HG03060 (cell line): ENCODE data around the gene FOXL2NB.
"Not testable (repeated sequence)": the region's sequence is repeated elsewhere in the genome, so short reads cannot be mapped to it uniquely, and the experiment has no call there.

Source experiments
- ATAC-seq: cut with Tn5 transposase; IDR thresholded peaks from one replicate; pipeline ENCODE4 v1.9.1; 2021; ENCODE audit warnings: low read depth, moderate number of reproducible peaks; ENCODE audit not compliant: unreplicated experiment

The FOXL2NB gene

GRCh38 chr3:138946663-138947494 is at the start of gene FOXL2NB, which contains the start of gene FOXL2:
TSS of gene FOXL2NB (plus strand) at chr3:138947217. CDS start at chr3:138947365, 148 bp downstream.
TSS of gene FOXL2 (minus strand) at chr3:138947137. CDS start at chr3:138946722, 415 bp downstream.
- ATAC-seq, result no peak

- ATAC-seq, result no peak
These were observed 48.7 kb upstream of the FOXL2NB start for GRCh38 chr3:138898301-138898700.

DNA sequence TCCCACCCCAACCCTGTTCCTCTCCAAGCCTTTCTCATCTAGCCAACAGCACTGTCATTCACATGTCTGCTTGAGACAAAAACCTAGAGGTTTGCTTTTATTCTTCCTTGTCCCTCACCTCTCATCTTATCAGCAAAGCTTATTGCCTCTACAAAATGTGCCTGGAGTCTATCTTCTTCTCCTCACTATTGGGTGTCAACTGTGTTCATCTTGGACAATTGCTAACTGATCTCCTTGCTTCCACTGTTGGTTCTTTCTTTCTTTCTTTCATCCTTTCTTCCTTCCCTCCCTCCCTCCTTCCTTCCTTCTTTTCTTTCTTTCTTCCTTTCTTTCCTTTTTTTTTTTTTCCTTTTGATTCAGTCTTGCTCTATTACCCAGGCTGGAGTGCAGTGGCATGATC is 48.3 kb upstream of the FOXL2NB start:
- no peak for ATAC-seq

GRCh38 chr3:138899351-138899991 is 47.5 kb upstream of the FOXL2NB start:
- ATAC-seq, result no peak

DNA sequence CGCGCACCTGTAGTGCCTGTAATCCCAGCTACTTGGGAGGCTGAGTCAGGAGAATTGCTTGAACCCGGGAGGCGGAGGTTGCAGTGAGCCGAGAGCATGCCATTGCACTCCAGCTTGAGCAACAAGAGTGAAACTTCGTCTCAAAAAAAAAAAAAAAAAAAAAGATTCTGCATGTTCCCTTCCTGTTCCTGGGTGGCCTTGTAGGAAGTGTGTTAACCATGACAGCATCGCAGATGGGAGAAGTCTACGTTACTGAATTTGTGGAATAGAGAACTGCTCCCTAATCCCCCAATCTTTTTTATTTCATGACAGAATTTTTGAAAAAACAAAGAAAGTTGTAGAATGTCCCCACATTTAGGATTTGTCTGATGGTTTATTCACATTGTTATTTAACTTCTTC is 45.5 kb upstream of the FOXL2NB start:
- ATAC-seq, result no peak

GRCh38 chr3:138902171-138902570 is 44.8 kb upstream of the FOXL2NB start:
- no peak for ATAC-seq

- no peak for ATAC-seq
These were observed 39.5 kb upstream of the FOXL2NB start for GRCh38 chr3:138907539-138907938.

DNA sequence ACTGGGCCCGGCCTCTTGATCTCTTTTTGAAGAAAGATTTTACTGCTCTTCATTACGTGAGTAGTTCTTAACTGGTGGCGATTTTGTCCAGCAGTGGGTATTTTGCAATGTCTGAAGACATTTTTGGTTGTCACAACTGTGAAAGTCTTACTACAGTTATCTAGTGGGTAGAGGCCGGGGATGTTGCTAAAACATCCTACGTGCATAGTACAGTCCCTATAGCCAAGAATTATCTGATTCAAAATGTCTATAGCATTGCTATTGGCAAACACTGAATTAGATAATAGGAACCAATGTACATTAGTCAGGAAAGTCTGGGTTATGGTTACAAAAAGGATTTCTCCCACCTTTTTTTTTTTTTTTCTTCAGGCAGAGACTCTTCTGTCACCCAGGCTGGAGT is 38.2 kb upstream of the FOXL2NB start:
- no peak for ATAC-seq

- ATAC-seq, result no peak
These were observed 37.1 kb upstream of the FOXL2NB start for GRCh38 chr3:138909904-138910303.

DNA sequence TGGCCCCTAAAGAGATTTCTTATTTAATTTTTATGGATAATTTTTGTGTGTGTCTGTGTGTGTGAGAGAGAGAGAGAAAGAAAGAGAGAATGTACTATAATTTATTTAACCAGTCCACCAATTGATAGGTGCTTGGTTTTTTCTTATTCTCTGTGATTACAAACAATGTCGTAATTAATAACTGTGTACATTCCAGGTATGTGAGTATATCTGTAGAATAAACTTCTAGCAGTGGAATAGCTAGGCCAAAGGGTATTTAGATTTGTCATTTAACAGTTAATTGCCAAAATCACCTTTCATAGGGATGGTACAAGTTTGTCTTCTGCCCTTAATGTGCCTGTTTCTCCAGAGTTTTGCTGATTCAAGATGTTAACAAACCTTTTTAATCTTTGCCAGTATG is 35.4 kb upstream of the FOXL2NB start:
- no peak for ATAC-seq

DNA sequence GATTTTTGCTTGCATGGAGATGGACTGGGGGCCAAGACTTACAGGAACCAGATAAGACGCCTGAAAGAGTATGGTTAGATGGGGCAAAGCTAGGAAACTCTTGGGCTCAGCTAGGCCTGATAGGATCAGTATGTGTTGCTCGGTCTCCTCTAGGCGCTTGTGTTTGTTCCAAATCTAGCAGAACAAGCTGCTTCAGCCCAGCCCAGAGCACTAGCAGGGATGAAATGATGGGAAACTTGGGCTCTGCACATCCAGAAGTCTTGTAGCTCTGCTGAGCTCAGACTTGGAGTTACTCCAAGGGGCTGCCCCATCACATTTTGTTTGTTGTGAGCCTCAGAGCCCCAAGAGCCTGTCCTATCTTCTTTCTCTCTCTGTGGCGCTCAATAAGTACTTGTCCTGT is 34.8 kb upstream of the FOXL2NB start:
- no peak for ATAC-seq

DNA sequence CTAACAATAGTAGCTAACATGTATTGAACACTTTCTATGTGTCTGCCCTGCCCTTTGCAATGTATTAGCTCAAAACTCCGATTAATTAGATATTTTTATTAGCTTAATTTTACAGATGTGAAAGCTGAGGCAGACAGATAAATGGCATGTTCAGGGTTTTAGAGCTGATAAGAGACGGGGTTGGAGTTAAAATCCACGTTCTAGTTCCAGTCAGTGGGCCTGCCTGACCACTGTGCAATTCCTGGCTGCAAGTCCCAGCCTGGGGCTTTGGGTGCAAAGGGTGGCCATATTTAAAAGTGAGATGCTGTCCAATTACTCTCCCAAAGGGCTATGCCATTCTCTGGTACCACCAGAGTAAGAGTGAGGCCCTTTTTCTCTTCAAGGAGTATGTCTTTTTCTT is 33.3 kb upstream of the FOXL2NB start:
- ATAC-seq, result no peak

- peak; percentile 11 for ATAC-seq
These were observed 32.0 kb upstream of the FOXL2NB start for GRCh38 chr3:138914870-138915502.

- peak; percentile 51 for ATAC-seq
These were observed 31.2 kb upstream of the FOXL2NB start for GRCh38 chr3:138915503-138916498.

- no peak for ATAC-seq
These were observed 30.2 kb upstream of the FOXL2NB start for GRCh38 chr3:138916824-138917223.

GRCh38 chr3:138919325-138919724 is 27.7 kb upstream of the FOXL2NB start:
- no peak for ATAC-seq

- no peak for ATAC-seq
These were observed 25.4 kb upstream of the FOXL2NB start for GRCh38 chr3:138921316-138922292.

GRCh38 chr3:138922400-138922799 is 24.6 kb upstream of the FOXL2NB start:
- ATAC-seq, result not testable (repeated sequence)

GRCh38 chr3:138923531-138923994 is 23.5 kb upstream of the FOXL2NB start:
- peak; percentile 62 for ATAC-seq
